BJ (cell line): ENCODE results near the gene PLXNB2. TPM values are rescaled to one million over a fixed set of nuclear protein-coding genes. Genes with fewer than 3 reads are reported as not detected.

ENCODE experiments used
- CTCF ChIA-PET: fragments of 350-600 bp; formaldehyde crosslinking; extraction: SDS; loops from one replicate; lab custom pipeline; 2021; ENCODE audit warnings: antibody characterized with exemption, inconsistent platforms; lab: Yijun Ruan, JAX
- POLR2A ChIA-PET: fragments of 300-600 bp; sonication (Branson Sonifier 250); formaldehyde crosslinking; extraction: SDS; loops from one replicate; lab custom pipeline; 2021; ENCODE audit warnings: antibody characterized with exemption; lab: Charles Lee
- DNase-seq: peaks from one replicate; pipeline ENCODE4 v3.0.0-alpha.2; 2011; ENCODE audit warnings: low read depth
- H3K27me3 ChIP-seq: 2 replicates; pipeline ENCODE4 v1.6.0; 2011; ENCODE audit warnings: low read length; ENCODE audit not compliant: control insufficient read depth, insufficient read depth
- H3K36me3 ChIP-seq: 2 replicates; pipeline ENCODE4 v1.5.1; 2011; ENCODE audit warnings: low read length; ENCODE audit not compliant: control insufficient read depth, insufficient read depth
- H3K4me3 ChIP-seq: 2 replicates; pipeline ENCODE4 v1.5.1; 2011; ENCODE audit warnings: low read depth, mild to moderate bottlenecking, control low read depth, low read length
- CTCF ChIP-seq: IDR thresholded peaks from 2 replicates; pipeline ENCODE4 v1.5.1; 2011; ENCODE audit warnings: low read depth, mild to moderate bottlenecking, control low read depth, inconsistent platforms, low read length, moderate library complexity; ENCODE audit not compliant: insufficient read depth
- polyA plus RNA-seq: library from polyadenylated mRNA; depleted of rRNA; stranded (reverse); fragments of >200 nt; gene quantifications from 2 replicates; pipeline ENCODE4 v1.2.3, GENCODE V29; 2011

Gene PLXNB2
- polyA plus RNA-seq, 1 experiment = 143 TPM

GRCh38 chr22:50264946-50265669 is 42.3 kb downstream of the PLXNB2 start:
- POLR2A ChIA-PET = no interaction called here
- DNase-seq = no peak
- Histone ChIP-seq H3K36me3 (peaks cover 1% of the 10 kb centered on the region; the same call in 1 of the 2 replicates), H3K4me3 (no peak overlapping the region), H3K27me3 (no peaks in the 10 kb centered on the region)
- CTCF ChIA-PET = interaction anchor here (1.3 to 1.6 kb wide), 3 partner anchors 12 to 24 kb away, joined by 4 read pairs; no protein-coding TSS in a partner anchor
- no peak for TF ChIP-seq CTCF

- CTCF ChIA-PET = interaction anchor here (1.0 to 4.7 kb wide), 4 partner anchors 9 to 23 kb away, joined by 3 to 28 read pairs (median 4); partner anchors contain the start of gene HDAC10
- no peak for TF ChIP-seq CTCF
- H3K4me3 ChIP-seq = no peak overlapping the region
- H3K36me3 ChIP-seq = peaks cover 1% of the 10 kb centered on the region; the same call in 1 of the 2 replicates
- POLR2A ChIA-PET = no interaction called here
- H3K27me3 ChIP-seq = no peaks in the 10 kb centered on the region
- no peak for DNase-seq
These were observed 43.2 kb downstream of the PLXNB2 start for GRCh38 chr22:50264104-50264745.

- Histone ChIP-seq H3K36me3 (peaks cover 3% of the 10 kb centered on the region), H3K27me3 (no peaks in the 10 kb centered on the region), H3K4me3 (no peak overlapping the region)
- TF ChIP-seq CTCF = no peak
- ChIA-PET CTCF (interaction anchor here (0.6 to 4.7 kb wide), 8 partner anchors 9 to 79 kb away, joined by 3 to 28 read pairs (median 5); partner anchors contain the start of genes DENND6B and HDAC10), POLR2A (no interaction called here)
- no peak for DNase-seq
These were observed 44.4 kb downstream of the PLXNB2 start for GRCh38 chr22:50262973-50263617.

GRCh38 chr22:50262460-50262911 is 45.0 kb downstream of the PLXNB2 start:
- H3K36me3 ChIP-seq = peaks cover 7% of the 10 kb centered on the region
- CTCF ChIA-PET = interaction anchor here (1.4 to 4.7 kb wide), 6 partner anchors 9 to 79 kb away, joined by 3 to 28 read pairs (median 6); partner anchors contain the start of genes DENND6B and HDAC10
- POLR2A ChIA-PET = no interaction called here
- no peak overlapping the region for H3K4me3 ChIP-seq
- no peak for DNase-seq
- TF ChIP-seq CTCF = no peak
- no peaks in the 10 kb centered on the region for H3K27me3 ChIP-seq
